HCT116 (cell line): ENCODE data around the gene PDE4D. TPM values are rescaled to one million over a fixed set of nuclear protein-coding genes. Genes with fewer than 3 reads are reported as not detected.

Source experiments
- ATAC-seq: fragments of 200-7000 bp; cut with Tn5 transposase; 2 replicates; pipeline ENCODE4 v1.9.1; 2020; ENCODE audit warnings: mild to moderate bottlenecking, moderate library complexity
- BruUV-seq: library from RNA; stranded (reverse); fragments of 400-500 nt; replicated peaks from 2 replicates; lab custom pipeline; 2021; lab: Mats Ljungman, UMichigan
- CTCF ChIA-PET: fragments of 300-600 bp; sonication (Branson Sonifier 250); formaldehyde crosslinking; loops from one replicate; lab custom pipeline; 2021; ENCODE audit warnings: antibody characterized with exemption; lab: Charles Lee
- POLR2A ChIA-PET: fragments of 300-600, 350-600 bp; sonication (Branson Sonifier 250); formaldehyde crosslinking; loops from one replicate; lab custom pipeline; 2021; ENCODE audit warnings: antibody characterized with exemption; lab: Charles Lee
- RAD21 ChIA-PET, 2 experiments: fragments of 300-600 bp; sonication (Branson Sonifier 250); formaldehyde crosslinking; loops; one replicate each; lab custom pipeline; 2023; ENCODE audit warnings: low total read pairs in 2 of 2; ENCODE audit not compliant: uncharacterized antibody in 2 of 2, unreplicated experiment in 2 of 2, low non-redundant PET in 1 of 2; lab: Charles Lee
- DNase-seq: peaks from one replicate; pipeline ENCODE4 v3.0.0-alpha.2; 2010; ENCODE audit warnings: low read depth, low spot score
- H2AFZ ChIP-seq: fragments of 200-600 bp; shearing (Covaris generic), sonication (generic); 2 replicates; pipeline ENCODE4 v1.6.1; 2017; ENCODE audit warnings: low read depth, mixed run types, mixed read lengths, antibody characterized with exemption, low read length; ENCODE audit not compliant: poor library complexity, severe bottlenecking
- H3K27ac ChIP-seq: 2 replicates; pipeline ENCODE4 v1.5.1; 2012; ENCODE audit warnings: low read depth, low read length
- H3K27me3 ChIP-seq: fragments of 200-600 bp; sonication (generic); 2 replicates; pipeline ENCODE4 v1.6.1; 2016; ENCODE audit warnings: mixed run types, low read length, mixed read lengths; ENCODE audit not compliant: insufficient read depth
- H3K36me3 ChIP-seq, 2 experiments: fragments of 200-500 bp in 1 of 2; fragments of 200-600 bp in 1 of 2; sonication (Bioruptor generic) in 1 of 2; sonication (generic) in 1 of 2; 2 replicates each; pipeline versions ENCODE4 v1.5.1 to v1.6.1; 2014 to 2016; ENCODE audit warnings: low read length in 2 of 2, inconsistent platforms in 1 of 2, mixed read lengths in 1 of 2, mixed run types in 1 of 2; ENCODE audit not compliant: insufficient read depth in 2 of 2, control insufficient read depth in 1 of 2
- H3K4me1 ChIP-seq, 2 experiments: fragments of 200-600 bp in 1 of 2; sonication (generic) in 1 of 2; 2 replicates each; pipeline versions ENCODE4 v1.5.1 to v1.6.1; 2012 to 2017; ENCODE audit warnings: low read length in 2 of 2, inconsistent platforms in 1 of 2, mild to moderate bottlenecking in 1 of 2, mixed read lengths in 1 of 2, mixed run types in 1 of 2, moderate library complexity in 1 of 2; ENCODE audit not compliant: insufficient read depth in 2 of 2, control insufficient read depth in 1 of 2
- H3K4me2 ChIP-seq: fragments of 200-600 bp; sonication (generic); 2 replicates; pipeline ENCODE4 v1.6.1; 2017; ENCODE audit warnings: mixed run types, low read length, mixed read lengths
- H3K4me3 ChIP-seq, 2 experiments: fragments of 200-600 bp in 1 of 2; sonication (generic) in 1 of 2; replicated peaks in 1 of 2; 2 replicates each; pipeline ENCODE4 v1.5.1; 2011 to 2016; ENCODE audit warnings: low read length in 2 of 2, control low read depth in 1 of 2, low read depth in 1 of 2, mild to moderate bottlenecking in 1 of 2, mixed read lengths in 1 of 2, mixed run types in 1 of 2
- H3K79me2 ChIP-seq: fragments of 200-600 bp; sonication (generic); 2 replicates; pipeline ENCODE4 v1.6.1; 2017; ENCODE audit warnings: mild to moderate bottlenecking, mixed run types, low read length, moderate library complexity, mixed read lengths; ENCODE audit not compliant: insufficient read depth
- H3K9ac ChIP-seq: fragments of 200-600 bp; sonication (generic); 2 replicates; pipeline ENCODE4 v1.6.1; 2016; ENCODE audit warnings: low read length, mixed read lengths
- H3K9me2 ChIP-seq: fragments of 200-600 bp; sonication (generic), shearing (Covaris generic); 2 replicates; pipeline ENCODE4 v1.6.1; 2017; ENCODE audit warnings: mixed run types, mild to moderate bottlenecking, moderate library complexity; ENCODE audit not compliant: insufficient read depth
- H3K9me3 ChIP-seq, 2 experiments: fragments of 200-500 bp in 1 of 2; fragments of 200-600 bp in 1 of 2; sonication (Bioruptor generic) in 1 of 2; sonication (generic) in 1 of 2; 2 replicates each; pipeline ENCODE4 v1.6.1; 2014 to 2017; ENCODE audit warnings: low read length in 2 of 2, mixed read lengths in 2 of 2, inconsistent platforms in 1 of 2, low read depth in 1 of 2, mild to moderate bottlenecking in 1 of 2, mixed run types in 1 of 2, moderate library complexity in 1 of 2; ENCODE audit not compliant: control insufficient read depth in 1 of 2, insufficient read depth in 1 of 2
- H4K20me1 ChIP-seq: fragments of 200-600 bp; sonication (generic), shearing (Covaris generic); 2 replicates; pipeline ENCODE4 v1.6.1; 2017; ENCODE audit warnings: mixed run types, mild to moderate bottlenecking, moderate library complexity; ENCODE audit not compliant: insufficient read depth
- CBX3 ChIP-seq: IDR thresholded peaks from 2 replicates; pipeline ENCODE4 v1.6.1; 2012; ENCODE audit warnings: low read depth
- EZH2 ChIP-seq: fragments of 200-600 bp; sonication (generic); IDR thresholded peaks from 2 replicates; pipeline ENCODE4 v1.6.1; 2017; ENCODE audit warnings: antibody characterized with exemption, mixed run types
- POLR2AphosphoS5 ChIP-seq: IDR thresholded peaks from 2 replicates; pipeline ENCODE4 v1.6.1; 2011; ENCODE audit warnings: mild to moderate bottlenecking, low read depth, low read length, moderate library complexity
- RAD21 ChIP-seq: IDR thresholded peaks from 2 replicates; pipeline ENCODE4 v1.6.1; 2012; ENCODE audit warnings: low read depth, mild to moderate bottlenecking
- REST ChIP-seq: IDR thresholded peaks from 2 replicates; pipeline ENCODE4 v1.6.1; 2012; ENCODE audit warnings: low read depth
- SRF ChIP-seq: IDR thresholded peaks from 2 replicates; pipeline ENCODE4 v1.6.1; 2012; ENCODE audit warnings: low read depth
- YY1 ChIP-seq: IDR thresholded peaks from 2 replicates; pipeline ENCODE4 v1.6.1; 2011; ENCODE audit warnings: low read length, low read depth, moderate library complexity, mild to moderate bottlenecking; ENCODE audit not compliant: insufficient replicate concordance; ENCODE audit errors: extremely low read depth
- intact Hi-C: fragments of 100-400 bp; cut with micrococcal nuclease; formaldehyde crosslinking; loops from 2 replicates; pipeline ENCODE4 v1.10.0; 2022
- total RNA-seq: library from RNA; stranded (reverse); gene quantifications from one replicate; pipeline ENCODE4 v1.2.1, GENCODE V29; 2021; ENCODE audit not compliant: unreplicated experiment
- TF ChIP-seq, protein P1 (sequence below): IDR thresholded peaks from 2 replicates; pipeline ENCODE4 v1.6.1; 2012

The PDE4D gene
- total RNA-seq, 1 experiment from 2014 or later, result 1.1 TPM

DNA sequence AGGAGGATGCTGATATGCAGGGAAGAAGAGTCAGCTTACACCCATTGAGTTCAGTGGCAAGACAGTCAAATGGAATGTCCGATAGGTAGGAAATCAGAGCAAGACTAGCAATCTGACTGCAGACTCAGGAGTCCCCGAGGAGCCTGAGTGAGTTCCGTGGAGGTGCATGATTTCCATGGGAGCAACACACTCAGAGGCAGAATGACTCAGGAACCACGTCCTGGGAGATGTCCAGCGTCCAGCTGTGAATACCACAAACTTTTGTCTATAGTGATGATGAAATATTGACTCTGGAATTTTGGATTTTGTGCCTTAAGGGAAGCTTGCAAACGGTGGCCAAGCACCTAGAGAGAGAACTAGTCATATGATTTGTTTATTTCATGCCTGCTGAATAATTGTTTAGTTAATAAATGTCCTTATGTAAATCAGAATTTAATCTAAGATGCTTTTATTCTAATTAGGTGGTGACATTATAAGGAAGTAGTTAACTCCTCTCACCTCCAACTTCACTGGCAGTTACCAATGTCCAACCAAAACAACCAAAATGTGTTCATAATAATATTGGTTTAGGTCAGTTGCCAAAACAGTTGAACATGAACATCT is 100.4 kb downstream of the PDE4D start:
- Histone ChIP-seq H3K36me3 (no peaks in the 10 kb centered on the region), H3K9me2 (no peaks in the 10 kb centered on the region), H3K9ac (no peak overlapping the region), H3K27me3 (peaks cover 35% of the 10 kb centered on the region; the same call in 1 of the 2 replicates), H3K4me1 (no peaks in the 10 kb centered on the region), H3K9me3 (no peaks in the 10 kb centered on the region), H2AFZ (no peak overlapping the region), H3K27ac (no peak overlapping the region), H4K20me1 (no peaks in the 10 kb centered on the region), H3K4me3 (no peak overlapping the region), H3K79me2 (no peaks in the 10 kb centered on the region), H3K4me2 (no peak overlapping the region)
- TF ChIP-seq YY1 (no peak), SRF (no peak), EZH2 (no peak), REST (no peak), POLR2AphosphoS5 (no peak), CBX3 (no peak), RAD21 (no peak)
- TF ChIP-seq, protein P1, sequence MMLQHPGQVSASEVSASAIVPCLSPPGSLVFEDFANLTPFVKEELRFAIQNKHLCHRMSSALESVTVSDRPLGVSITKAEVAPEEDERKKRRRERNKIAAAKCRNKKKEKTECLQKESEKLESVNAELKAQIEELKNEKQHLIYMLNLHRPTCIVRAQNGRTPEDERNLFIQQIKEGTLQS, result no peak
- POLR2A ChIA-PET, result no interaction called here
- RAD21 ChIA-PET, result interaction anchor here in 1 of 2 experiments (0.7 kb wide), 1 partner anchor 1988 kb away, joined by 4 read pairs; no protein-coding TSS in a partner anchor
- ATAC-seq (no peak), DNase-seq (no peak)
- intact Hi-C loops, result loop anchor here (10.0 kb wide), 1 partner anchor 898 kb away; no protein-coding TSS in a partner anchor
- CTCF ChIA-PET, result no interaction called here
- BruUV-seq, result no TSS peak
